HG03064 (cell line): ENCODE results near the gene NEUROG2.
A peak's percentile ranks its signal among the peaks of the same experiment; 100 is the strongest.
"Not testable (repeated sequence)": the region's sequence is repeated elsewhere in the genome, so short reads cannot be mapped to it uniquely, and the experiment has no call there.

Experiments
- ATAC-seq: cut with Tn5 transposase; IDR thresholded peaks from one replicate; pipeline ENCODE4 v1.9.1; 2021; ENCODE audit warnings: low read depth; ENCODE audit not compliant: unreplicated experiment

NEUROG2 gene

DNA sequence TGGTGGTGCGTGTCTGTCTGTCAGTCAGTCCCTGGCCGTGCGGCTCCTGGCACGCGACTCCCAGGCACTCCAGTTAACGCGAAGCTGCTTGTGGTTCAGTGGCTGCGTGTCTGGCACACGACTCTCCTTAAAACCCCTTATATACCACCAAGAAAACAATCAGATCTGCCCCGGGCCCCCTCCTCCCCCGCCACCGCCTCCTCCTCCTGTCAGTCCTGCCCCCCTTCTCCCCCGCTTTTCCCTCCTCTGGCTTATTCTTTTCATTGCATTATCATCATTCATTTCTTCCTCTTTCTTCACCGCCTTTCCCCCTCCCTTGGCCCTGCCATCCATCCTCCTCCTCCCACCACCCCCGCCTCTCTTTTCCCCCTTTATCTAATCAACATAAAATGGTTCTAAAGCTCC is at the start of gene NEUROG2:
Gene NEUROG2 (minus strand): TSS at position 115 of the 405 bp plus-strand sequence. CDS start 705 bp downstream, outside the sequence.
- ATAC-seq = no peak

- ATAC-seq = no peak
Observed at GRCh38 chr4:112564706-112565270, 48.8 kb upstream of the NEUROG2 start.

DNA sequence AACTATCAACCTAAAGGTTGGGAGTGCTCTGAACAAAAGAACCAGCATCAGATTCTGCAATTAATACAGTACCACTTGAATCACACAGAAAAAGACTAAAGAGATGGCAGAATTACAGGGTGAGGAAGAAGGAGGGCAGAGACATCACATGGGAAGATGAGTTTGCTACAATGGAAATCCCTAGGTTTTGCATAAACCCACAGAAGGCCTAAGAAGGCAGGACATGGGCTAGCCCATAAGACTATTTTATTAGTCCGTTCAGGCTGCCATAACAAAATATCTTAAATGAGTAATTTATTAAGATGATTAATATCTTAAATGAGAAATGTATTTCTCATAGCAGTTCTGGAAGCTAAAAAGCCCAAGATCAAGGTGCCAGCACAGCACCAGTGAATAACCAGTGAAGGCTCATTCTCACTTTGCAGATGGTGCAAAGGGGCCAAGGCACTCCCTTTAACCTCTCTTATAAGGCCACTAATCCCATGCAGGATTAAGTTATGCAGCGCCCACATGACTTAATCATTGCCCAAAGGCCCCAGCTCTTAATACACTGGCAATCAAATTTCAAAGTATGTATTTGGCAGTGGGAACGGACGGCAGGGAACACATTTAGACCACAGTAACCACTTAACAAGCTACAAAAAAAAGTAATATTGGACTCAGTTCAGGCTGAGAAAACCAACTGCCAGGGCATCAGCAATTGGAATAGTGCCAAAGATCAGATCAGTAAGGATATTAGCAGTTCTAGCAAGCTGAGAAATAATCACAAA is 47.6 kb upstream of the NEUROG2 start:
- ATAC-seq = no peak

- ATAC-seq = no peak
Observed at GRCh38 chr4:112562254-112562879, 46.4 kb upstream of the NEUROG2 start.

DNA sequence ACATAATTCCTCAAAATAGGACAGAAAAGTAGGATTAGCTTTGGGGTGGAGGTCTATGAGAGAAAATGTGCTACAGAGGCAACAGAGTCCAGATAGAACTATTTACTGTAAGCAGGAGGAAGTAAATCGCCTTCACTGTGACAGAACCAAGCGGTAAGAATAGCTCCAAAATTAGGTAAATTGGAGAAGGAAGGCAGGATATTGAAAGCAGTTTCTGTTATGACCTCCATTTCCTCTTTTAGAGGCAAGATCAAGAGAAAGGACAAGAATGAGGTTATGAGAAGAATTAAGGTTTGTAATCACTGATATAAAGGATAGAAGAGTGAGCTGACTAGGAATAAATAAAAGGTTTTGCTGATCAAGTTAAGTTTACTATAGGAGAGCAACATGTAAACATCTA is 44.1 kb upstream of the NEUROG2 start:
- no peak for ATAC-seq

DNA sequence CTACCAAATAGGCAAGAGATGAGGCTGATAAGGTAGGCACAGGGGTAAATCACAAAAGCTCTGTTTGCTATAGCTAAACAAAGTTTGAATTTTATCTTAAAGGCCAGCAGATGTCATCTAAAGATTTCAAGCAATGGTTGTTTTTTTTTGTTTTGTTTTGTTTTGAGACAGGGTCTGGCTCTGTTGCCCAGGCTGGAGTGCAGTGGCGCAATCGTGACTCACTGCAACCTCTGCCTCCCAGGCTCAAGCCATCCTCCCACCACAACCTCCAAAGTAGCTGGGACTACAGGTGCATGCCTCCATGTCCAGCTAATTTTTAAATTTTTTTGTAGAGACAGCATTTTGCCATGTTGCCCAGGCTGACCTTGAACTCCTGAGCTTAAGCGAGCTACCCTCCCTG is 43.1 kb upstream of the NEUROG2 start:
- no peak for ATAC-seq

GRCh38 chr4:112557676-112558411 is 41.9 kb upstream of the NEUROG2 start:
- no peak for ATAC-seq

DNA sequence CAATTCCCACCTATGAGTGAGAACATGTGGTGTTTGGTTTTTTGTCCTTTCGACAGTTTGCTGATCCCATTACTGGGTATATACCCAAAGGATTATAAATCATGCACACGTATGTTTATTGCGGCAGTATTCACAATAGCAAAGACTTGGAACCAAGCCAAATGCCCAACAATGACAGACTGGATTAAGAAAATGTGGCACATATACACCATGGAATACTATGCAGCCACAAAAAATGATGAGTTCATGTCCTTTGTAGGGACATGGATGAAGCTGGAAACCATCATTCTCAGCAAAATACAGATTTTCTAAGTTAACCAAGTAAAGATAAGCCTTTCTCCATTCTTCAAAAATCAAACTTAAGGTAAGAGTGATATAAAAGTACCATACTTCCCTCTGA is 38.3 kb upstream of the NEUROG2 start:
- not testable (repeated sequence) for ATAC-seq

- ATAC-seq = no peak
Observed at GRCh38 chr4:112552668-112553067, 36.7 kb upstream of the NEUROG2 start.

DNA sequence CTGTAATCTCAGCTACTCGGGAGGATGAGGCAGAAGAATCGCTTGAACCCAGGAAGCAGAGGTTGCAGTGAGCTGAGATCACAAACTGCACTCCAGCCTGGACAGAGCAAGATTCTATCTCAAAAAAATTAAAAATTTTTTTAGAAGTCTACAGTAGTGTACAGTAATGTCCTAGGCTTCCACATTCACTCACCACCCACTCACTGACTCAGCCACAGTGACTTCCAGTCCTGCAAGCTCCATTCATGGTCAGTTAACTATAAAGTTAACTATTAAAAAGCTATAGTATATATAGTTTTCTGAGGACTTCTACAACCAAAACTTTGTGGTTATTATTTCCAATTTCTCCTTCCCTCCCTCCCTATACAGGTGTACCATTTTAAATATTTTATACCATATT is 34.7 kb upstream of the NEUROG2 start:
- no peak for ATAC-seq

GRCh38 chr4:112546476-112546875 is 30.5 kb upstream of the NEUROG2 start:
- no peak for ATAC-seq

GRCh38 chr4:112545346-112545745 is 29.4 kb upstream of the NEUROG2 start:
- no peak for ATAC-seq

DNA sequence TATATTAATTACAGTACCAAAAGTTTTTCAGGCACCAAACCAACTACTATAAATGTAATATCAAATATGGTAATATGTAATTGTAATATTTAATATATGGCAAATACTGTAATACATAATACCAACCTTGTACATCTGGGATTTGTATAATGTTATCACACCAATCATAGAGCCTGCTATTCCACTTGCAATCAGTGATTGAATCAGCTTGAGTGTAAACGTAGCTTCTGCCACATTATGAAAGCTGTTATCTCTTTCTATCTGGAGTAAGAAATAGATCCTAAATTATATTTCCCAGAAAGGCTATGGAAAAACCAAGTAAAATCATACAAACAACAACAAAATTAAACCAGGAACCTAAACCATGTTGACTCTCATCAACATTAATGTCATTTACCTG is 24.7 kb upstream of the NEUROG2 start:
- ATAC-seq = no peak

GRCh38 chr4:112536123-112536522 is 20.1 kb upstream of the NEUROG2 start:
- no peak for ATAC-seq

- ATAC-seq = no peak
Observed at GRCh38 chr4:112532267-112532666, 16.3 kb upstream of the NEUROG2 start.

DNA sequence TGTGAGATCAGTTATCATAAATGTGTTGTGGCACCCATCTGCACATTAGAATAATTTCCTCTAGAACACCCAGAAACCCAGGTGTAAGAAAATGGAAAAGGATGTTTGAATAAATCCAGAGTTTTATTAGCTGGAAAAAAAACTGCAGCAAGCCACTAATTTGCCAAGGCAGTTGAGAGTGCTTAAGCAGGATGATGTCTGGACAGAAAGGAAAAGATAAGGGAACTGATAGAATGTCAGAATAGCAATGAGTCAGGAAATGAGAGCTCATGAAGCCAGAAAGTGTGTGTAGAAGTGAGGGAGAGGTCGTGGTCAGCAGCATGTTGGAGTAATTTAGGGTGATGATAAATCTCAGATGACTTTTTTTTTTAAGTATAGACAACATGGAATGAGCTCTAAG is 15.2 kb upstream of the NEUROG2 start:
- no peak for ATAC-seq

DNA sequence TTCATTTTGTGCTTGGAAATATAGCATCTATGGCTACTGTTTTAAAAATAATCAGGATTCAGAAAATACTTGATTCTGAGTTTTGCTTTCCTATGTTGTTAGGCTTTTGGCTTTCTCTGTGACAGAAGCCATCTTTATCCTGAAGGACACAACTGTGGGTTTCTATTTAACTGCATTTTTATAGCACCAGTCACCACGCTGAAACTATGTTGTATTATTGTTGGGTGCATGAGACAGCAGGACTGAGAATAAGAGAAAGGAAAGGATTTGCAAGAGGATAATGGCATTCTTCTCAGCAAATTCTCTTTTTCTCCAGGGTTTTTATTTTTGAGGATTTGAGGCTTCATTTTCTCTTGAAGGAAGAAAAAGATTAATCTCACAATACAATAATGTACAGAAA is 10.1 kb upstream of the NEUROG2 start:
- no peak for ATAC-seq

DNA sequence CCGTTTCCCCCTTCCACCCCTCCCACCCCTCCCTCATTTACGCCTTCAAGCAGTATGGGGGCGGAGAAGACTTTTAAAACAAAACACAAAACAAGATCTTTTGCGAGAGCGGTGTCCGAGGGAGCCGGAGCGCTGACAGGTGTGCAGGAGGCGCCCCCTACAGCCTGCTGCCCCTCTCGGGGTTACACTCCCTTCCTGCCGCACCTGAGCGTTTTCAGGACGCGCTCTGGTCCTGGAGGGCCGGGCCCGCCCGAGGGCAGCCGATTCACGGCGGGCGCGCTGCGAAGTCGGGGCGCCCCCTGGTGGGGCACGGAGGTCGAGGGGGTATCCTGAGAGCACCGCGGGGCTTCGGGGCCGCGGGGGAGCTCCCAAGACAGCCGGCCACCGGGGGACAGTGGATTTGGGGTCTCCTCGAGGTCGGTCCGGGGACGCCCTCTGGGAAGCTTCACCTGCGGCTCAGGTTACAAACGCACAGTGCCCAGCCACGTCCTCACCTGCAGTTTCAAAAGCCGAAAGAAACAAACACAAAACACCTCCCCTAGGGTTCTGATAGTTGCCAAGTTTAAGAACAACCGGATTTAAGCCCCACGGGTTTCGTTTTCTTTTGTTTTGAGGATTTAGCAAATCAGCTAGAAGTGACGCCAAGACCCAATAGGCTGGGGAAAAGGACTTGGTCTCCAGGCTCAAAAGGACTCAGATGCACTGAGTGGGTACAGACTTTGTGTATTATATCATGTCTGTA is 8.0 kb upstream of the NEUROG2 start:
- ATAC-seq = peak; percentile 70

DNA sequence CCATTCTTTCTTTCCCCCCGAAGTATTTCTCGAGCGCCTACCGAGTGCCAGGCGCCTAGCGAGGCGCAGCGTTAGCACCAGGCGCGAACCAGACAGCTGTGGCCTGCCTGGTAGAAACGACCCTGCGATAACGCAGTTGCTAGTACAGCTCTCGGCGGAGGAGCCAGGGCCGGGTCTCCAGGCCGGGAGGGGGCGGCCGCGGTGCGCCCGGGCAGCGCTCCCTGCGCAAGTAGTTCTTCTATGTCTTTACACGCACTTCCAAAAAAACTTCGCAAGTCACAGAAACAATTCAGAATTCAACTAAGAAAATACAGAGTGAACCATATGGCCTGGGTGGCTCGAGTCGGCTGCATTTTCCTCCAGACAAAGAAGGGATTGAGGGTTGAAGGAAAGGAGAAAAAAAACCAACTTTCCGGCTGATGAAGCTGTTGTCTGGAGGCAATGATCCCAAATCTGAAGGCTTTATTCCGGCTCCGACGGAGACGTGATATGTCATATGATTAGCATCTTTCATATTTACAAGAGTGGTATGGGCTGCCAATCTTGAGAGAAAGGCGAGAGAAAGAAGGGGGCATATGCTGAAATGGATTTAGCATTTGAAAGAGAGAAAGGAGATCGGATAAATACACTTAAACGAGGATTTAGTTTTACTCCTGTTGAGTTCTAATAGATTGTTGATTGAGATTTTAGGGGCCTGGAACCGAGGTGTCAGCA is 7.2 kb upstream of the NEUROG2 start:
- ATAC-seq = peak; percentile 43

- ATAC-seq = not testable (repeated sequence)
Observed at GRCh38 chr4:112522431-112522830, 6.5 kb upstream of the NEUROG2 start.
